Activated CD8-positive, alpha-beta T cell treated with anti-CD3 and anti-CD28 coated beads for 36 hours (primary cell): ENCODE data around the gene CNKSR2. TPM values are rescaled to one million over a fixed set of nuclear protein-coding genes. Genes with fewer than 3 reads are reported as not detected.

ENCODE experiments used
- ATAC-seq: fragments of 200-7000 bp; cut with Tn5 transposase; one replicate; pipeline ENCODE4 v1.10.0; 2021; ENCODE audit warnings: mild to moderate bottlenecking, moderate library complexity
- CTCF ChIA-PET: fragments of 350-600 bp; sonication (Branson Sonifier 250); formaldehyde crosslinking; loops from one replicate; lab custom pipeline; 2021; ENCODE audit warnings: antibody characterized with exemption; lab: Charles Lee
- POLR2A ChIA-PET: fragments of 350-600 bp; sonication (Branson Sonifier 250); formaldehyde crosslinking; loops from one replicate; lab custom pipeline; 2021; ENCODE audit warnings: antibody characterized with exemption; lab: Charles Lee
- DNase-seq: peaks from one replicate; pipeline ENCODE4 v3.0.0-alpha.2; 2020
- H3K27ac Mint-ChIP-seq: one replicate; pipeline ENCODE4 v1.8.0; 2021; ENCODE audit warnings: mild to moderate bottlenecking, mixed read lengths
- H3K27me3 Mint-ChIP-seq: one replicate; pipeline ENCODE4 v1.8.0; 2021; ENCODE audit warnings: mixed read lengths
- H3K36me3 Mint-ChIP-seq: one replicate; pipeline ENCODE4 v1.8.0; 2021; ENCODE audit warnings: low read depth, mixed read lengths
- H3K4me1 Mint-ChIP-seq: one replicate; pipeline ENCODE4 v1.8.0; 2021; ENCODE audit warnings: low read depth, mixed read lengths
- H3K4me3 Mint-ChIP-seq: one replicate; pipeline ENCODE4 v1.8.0; 2021; ENCODE audit warnings: mild to moderate bottlenecking, moderate library complexity, mixed read lengths
- H3K9me3 Mint-ChIP-seq: one replicate; pipeline ENCODE4 v1.8.0; 2021; ENCODE audit warnings: mixed read lengths
- intact Hi-C: fragments of 100-400 bp; cut with micrococcal nuclease; formaldehyde crosslinking; loops from one replicate; pipeline ENCODE4 v1.10.0; 2022
- total RNA-seq, 2 experiments: library from RNA; stranded (reverse); gene quantifications; one replicate each; pipeline ENCODE4 v1.2.3, GENCODE V29; 2021
- TF ChIP-seq, protein P1 (sequence below): fragments of 200-600 bp; IDR thresholded peaks from one replicate; pipeline ENCODE4 v1.8.0; 2022; ENCODE audit warnings: antibody characterized with exemption, mild to moderate bottlenecking

The CNKSR2 gene
- total RNA-seq, 2 experiments from 2014 or later = 8.3 to 9.4 TPM

DNA sequence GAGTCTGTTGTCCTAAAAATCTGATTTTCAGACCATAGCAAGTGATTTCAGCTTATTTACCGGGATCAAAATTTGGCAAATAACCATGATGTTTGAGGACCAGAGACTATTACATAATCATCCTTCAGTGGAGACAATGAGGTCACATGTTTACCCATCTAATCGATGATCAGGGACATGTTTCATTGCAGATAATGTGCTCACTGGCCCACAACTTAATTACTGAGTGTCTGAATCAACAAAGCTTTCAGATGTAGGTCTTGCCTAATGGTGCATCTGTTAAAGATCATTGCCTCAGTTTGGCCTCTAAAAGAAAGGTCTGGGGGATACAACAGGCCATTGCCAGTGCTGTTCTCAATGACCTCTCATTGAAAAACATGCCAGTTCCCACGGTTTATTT lies 326.7 kb downstream of the CNKSR2 start:
- DNase-seq (no peak), ATAC-seq (no peak)
- H3K36me3 Mint-ChIP-seq = no peaks in the 10 kb centered on the region
- ChIA-PET POLR2A (no interaction called here), CTCF (no interaction called here)
- no peaks in the 10 kb centered on the region for H3K9me3 Mint-ChIP-seq
- TF ChIP-seq, protein P1, sequence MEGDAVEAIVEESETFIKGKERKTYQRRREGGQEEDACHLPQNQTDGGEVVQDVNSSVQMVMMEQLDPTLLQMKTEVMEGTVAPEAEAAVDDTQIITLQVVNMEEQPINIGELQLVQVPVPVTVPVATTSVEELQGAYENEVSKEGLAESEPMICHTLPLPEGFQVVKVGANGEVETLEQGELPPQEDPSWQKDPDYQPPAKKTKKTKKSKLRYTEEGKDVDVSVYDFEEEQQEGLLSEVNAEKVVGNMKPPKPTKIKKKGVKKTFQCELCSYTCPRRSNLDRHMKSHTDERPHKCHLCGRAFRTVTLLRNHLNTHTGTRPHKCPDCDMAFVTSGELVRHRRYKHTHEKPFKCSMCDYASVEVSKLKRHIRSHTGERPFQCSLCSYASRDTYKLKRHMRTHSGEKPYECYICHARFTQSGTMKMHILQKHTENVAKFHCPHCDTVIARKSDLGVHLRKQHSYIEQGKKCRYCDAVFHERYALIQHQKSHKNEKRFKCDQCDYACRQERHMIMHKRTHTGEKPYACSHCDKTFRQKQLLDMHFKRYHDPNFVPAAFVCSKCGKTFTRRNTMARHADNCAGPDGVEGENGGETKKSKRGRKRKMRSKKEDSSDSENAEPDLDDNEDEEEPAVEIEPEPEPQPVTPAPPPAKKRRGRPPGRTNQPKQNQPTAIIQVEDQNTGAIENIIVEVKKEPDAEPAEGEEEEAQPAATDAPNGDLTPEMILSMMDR = no peak
- H3K4me3 Mint-ChIP-seq = no peak overlapping the region
- no peaks in the 10 kb centered on the region for H3K4me1 Mint-ChIP-seq
- intact Hi-C loops = no loop called here
- H3K27ac Mint-ChIP-seq = no peak overlapping the region
- H3K27me3 Mint-ChIP-seq = peaks cover 2% of the 10 kb centered on the region

DNA sequence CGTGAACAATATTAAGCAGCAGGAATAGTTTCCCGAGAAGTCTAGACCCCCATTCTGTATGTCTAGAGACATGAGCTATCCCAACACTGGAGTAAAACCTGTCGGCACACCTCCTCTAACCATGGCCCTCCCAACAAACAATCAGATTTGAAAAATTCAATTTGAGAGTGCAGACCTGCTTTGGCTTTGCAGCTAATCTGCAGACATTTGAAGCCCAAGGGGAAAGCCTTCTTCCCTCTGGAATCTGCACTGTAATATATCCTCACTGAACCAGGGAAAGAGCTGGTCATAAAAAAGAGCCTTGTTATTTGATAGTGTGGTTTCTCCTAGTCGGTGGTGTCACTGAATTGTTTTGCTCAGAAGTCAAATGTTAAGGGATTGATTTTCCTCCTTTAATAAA lies 328.5 kb downstream of the CNKSR2 start:
- H3K4me1 Mint-ChIP-seq = no peaks in the 10 kb centered on the region
- POLR2A ChIA-PET = no interaction called here
- peaks cover 2% of the 10 kb centered on the region for H3K27me3 Mint-ChIP-seq
- intact Hi-C loops = no loop called here
- H3K36me3 Mint-ChIP-seq = no peaks in the 10 kb centered on the region
- H3K9me3 Mint-ChIP-seq = no peaks in the 10 kb centered on the region
- DNase-seq (no peak), ATAC-seq (no peak)
- TF ChIP-seq, protein P1 = no peak
- CTCF ChIA-PET = no interaction called here
- H3K27ac Mint-ChIP-seq = no peak overlapping the region
- no peak overlapping the region for H3K4me3 Mint-ChIP-seq
